ENCODE data around the gene SPDYE4.

SPDYE4 gene

DNA sequence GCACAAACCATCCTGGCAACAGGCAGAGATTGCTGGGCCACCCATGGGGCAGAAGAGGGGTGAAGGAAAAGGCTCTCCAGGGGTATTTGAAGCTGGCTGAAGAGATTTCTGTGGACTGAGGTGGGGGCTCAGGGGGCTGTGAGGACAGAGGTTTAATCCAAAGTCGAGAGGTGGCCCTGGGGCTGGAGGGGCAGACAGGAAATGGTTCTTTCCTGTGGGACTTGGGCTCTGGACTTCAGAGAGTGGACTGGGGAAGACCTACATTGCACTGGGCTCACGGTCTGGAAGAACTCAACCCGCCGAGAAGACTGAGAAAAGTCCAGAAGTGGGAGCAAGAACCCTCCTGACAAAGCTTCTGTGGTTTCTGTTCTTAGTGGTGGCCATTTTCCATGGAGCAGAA lies 16.6 kb downstream of the SPDYE4 start:
- in situ Hi-C loops (cut with MboI; ENCODE audit: low sequenced_read_pairs) = no loop called here

DNA sequence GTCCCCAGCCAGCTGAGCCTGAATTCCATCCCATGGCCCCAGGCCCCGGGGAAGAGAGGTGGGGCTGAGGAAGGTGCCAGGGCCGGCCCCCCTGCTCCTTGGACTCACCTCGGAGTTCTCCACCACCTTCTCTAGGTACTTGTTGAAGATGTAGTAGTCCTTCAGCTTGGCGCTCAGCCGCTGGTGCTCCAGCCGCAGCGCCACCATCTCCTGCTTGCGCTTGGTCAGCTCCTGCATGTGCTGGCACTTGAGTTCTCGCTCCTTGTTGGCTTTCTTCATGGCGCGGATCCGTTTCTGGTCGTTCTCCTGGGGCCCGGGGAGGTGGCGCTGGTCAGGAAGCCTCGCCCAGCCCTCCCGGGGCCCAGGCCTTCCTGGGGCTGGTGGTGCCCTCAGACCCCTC lies 17.0 kb downstream of the SPDYE4 start:
- in situ Hi-C loops (cut with MboI; ENCODE audit: low sequenced_read_pairs) = no loop called here

- in situ Hi-C loops (cut with MboI; ENCODE audit: low sequenced_read_pairs) = no loop called here
Measured at GRCh38 chr17:8740486-8740885, 17.9 kb downstream of the SPDYE4 start.

DNA sequence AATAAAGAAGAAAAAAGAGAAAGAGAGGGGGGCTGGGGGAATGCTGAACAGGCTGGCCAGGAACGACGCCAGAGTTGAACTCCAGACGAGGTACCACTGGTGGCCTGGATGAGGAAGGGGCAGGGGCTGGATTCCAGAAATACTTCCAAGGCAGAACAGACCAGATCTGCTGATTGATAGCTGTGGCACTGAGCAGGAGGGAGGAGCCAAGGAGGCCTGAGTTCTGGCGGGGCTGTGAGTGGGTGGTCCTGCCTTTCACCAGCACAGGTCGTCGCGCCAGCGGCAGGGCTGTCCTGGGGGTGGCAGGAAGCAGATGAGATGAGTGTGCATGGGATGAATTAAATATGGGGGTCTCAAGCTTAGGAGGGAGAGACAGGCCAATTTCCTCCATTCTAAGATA lies 19.2 kb downstream of the SPDYE4 start:
- in situ Hi-C loops (cut with MboI; ENCODE audit: low sequenced_read_pairs) = no loop called here

GRCh38 chr17:8736796-8737195 lies 21.6 kb downstream of the SPDYE4 start:
- in situ Hi-C loops (cut with MboI; ENCODE audit: low sequenced_read_pairs) = no loop called here

- in situ Hi-C loops (cut with MboI; ENCODE audit: low sequenced_read_pairs) = no loop called here
Measured at GRCh38 chr17:8736362-8736761, 22.0 kb downstream of the SPDYE4 start.

DNA sequence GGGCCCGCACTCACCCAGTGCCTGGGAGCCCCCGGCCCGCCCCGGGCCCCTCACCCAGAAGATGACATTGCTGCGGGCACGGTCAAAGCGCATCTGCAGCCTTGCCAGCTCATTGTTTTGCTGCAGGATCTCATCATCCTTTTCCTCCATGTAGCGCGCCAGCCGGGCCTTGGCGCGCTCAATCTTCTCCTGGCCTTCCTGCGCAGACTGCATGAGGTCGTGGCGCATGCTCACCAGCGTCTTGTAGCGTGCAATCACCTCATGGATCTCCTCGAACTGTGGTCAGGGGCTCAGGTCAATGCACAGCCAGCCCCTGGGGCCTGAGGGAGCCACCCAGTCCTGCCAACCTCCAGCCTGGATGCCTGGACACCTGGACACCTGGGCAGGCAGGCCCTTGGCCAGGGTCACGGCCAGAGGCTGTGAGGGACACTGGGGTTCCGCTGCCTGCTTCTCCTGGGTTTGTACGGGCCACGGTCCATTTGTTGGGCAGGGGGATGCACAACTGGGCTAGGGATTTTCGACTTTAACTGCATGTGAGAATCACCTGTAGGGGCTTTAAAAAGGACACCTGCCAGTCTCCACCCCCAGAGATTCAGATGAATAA lies 22.9 kb downstream of the SPDYE4 start:
- in situ Hi-C loops (cut with MboI; ENCODE audit: low sequenced_read_pairs) = no loop called here

GRCh38 chr17:8734876-8735275 lies 23.5 kb downstream of the SPDYE4 start:
- in situ Hi-C loops (cut with MboI; ENCODE audit: low sequenced_read_pairs) = no loop called here

DNA sequence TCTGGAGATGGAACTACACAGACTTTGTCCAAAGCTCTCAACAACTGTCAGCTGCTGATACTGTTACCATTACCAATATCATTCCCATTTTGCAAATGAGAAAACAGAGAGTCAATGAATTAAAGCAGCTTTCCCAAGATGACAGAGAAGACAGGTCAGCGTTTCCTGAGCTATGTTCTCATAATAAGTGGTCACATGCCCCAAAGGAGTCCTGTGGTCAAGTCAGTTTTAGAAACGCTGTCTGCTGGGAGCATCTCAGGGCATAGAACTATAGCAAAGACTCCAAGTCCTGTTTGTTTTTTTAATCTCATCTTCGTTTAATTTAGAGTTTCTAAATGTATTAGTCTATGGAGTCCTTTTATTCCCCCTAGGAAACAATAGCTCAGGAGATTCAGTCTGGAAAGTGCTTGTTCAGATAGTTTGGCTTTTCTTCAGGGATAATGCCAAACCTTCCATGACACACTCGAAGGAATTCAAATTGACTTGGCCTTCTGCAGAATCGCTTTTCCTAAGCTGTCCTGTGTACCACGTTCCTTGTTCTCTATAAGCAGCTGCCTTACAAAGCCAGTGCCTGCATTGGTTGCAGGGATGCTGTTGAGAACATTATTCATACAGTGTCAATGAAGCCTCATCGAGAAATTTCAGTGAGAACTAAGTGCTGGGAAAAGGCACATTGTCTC lies 25.8 kb downstream of the SPDYE4 start:
- in situ Hi-C loops (cut with MboI; ENCODE audit: low sequenced_read_pairs) = no loop called here

DNA sequence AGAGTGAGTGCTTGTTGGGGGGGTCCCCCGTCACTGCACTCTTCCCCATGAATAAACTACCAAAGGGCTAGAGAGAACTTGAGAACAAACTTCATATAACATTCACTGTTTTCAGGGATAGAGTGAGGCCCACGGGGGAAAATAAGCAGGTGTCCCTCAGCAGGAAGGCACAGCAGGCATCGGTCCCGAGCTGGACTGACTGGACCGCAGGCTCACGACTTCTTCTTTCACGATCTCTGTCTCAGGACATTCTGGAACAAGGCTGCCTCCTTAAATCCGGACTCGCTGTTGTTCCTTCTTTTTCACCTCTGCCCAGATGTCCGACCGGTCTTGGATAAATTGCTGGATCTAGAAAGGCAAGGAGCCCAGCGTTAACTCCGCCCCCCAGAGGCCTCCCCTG lies 28.5 kb downstream of the SPDYE4 start:
- in situ Hi-C loops (cut with MboI; ENCODE audit: low sequenced_read_pairs) = no loop called here

- in situ Hi-C loops (cut with MboI; ENCODE audit: low sequenced_read_pairs) = no loop called here
Measured at GRCh38 chr17:8729421-8729820, 28.9 kb downstream of the SPDYE4 start.

GRCh38 chr17:8728971-8729370 lies 29.4 kb downstream of the SPDYE4 start:
- in situ Hi-C loops (cut with MboI; ENCODE audit: low sequenced_read_pairs) = no loop called here

GRCh38 chr17:8728251-8728938 lies 30.0 kb downstream of the SPDYE4 start:
- in situ Hi-C loops (cut with MboI; ENCODE audit: low sequenced_read_pairs) = no loop called here

- in situ Hi-C loops (cut with MboI; ENCODE audit: low sequenced_read_pairs) = no loop called here
Measured at GRCh38 chr17:8726941-8727555, 31.3 kb downstream of the SPDYE4 start.

DNA sequence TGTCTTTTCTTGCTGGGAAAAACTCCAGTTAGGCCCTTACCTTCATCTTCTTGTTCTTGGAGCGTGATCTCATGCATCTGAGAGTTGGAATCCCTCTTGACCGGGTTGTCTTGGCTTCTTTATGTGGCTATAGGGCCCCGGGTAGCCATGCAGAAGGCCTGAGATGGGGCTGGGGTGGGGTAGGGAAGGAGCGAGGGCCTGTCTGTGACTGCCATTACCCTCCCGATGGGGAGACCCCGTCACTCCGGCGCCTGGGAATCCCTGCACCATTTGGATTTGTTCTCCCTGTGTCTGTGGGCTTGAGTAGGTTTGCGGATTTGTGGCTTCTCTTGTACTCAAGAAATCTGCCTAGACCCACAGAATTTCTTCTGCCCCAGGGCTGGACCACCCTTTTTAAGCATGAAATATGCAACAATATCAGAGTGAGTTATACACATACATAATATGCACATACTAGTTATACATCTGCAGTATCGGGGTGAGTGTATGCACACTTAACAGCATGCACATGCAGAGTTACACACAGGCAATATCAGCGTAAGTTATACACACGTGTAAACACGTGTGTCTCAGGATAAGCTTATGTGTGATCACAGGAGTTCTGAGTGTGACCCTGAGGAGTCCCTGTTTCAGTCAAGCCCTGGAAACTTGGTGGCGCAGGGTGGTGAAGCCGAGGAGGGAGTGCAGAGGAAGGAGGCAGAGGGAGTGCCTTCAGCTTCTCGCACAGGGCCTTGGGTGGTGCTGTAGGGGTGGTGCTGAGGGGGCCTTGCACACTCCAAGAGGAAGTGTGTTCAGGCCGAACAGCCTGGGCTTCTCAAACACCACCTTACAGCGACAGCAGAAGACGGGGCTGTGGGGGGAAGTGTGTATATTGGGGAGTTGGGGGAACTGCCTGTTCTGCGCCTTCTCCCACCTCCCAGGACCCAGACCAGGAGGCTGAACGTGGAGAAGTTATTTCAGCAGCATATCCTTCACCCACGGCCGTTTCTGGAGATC lies 32.2 kb downstream of the SPDYE4 start:
- in situ Hi-C loops (cut with MboI; ENCODE audit: low sequenced_read_pairs) = no loop called here

DNA sequence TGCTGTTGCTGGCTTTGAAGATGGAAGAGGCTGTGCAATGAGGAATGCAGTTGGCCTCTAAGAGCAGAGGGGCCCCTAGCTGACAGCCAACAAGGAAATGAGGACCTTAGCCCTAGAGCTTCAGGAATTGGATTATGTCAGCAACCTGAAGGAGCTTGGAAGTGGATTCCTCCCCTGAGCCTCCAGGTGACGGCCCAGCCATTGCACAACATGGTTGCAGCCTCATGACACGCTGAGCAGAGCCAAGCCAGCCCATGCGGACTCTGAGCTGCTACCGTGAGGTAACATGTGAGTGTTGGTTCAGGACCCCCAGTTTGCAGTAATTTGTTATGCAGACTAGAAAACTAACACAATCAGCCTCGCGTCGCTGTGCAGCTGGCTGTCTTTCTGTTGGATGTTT lies 33.9 kb downstream of the SPDYE4 start:
- in situ Hi-C loops (cut with MboI; ENCODE audit: low sequenced_read_pairs) = no loop called here

DNA sequence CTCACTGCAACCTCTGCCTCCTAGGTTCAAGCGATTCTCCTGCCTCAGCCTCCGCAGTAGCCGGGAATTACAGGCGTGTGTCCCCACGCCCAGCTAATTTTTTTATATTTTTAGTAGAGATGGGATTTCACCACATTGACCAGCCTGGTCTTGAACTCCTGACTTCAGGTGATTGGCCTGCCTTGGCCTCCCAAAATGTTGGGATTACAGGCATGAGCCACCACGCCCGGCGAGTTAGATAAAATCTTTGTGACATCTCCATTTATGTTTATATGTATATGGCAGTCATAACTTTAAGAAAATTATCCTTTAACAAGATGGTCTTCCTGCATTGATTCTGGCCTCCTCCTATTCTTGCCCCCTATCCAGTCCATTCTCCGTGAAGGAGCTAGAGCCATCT lies 37.8 kb downstream of the SPDYE4 start:
- in situ Hi-C loops (cut with MboI; ENCODE audit: low sequenced_read_pairs) = no loop called here

DNA sequence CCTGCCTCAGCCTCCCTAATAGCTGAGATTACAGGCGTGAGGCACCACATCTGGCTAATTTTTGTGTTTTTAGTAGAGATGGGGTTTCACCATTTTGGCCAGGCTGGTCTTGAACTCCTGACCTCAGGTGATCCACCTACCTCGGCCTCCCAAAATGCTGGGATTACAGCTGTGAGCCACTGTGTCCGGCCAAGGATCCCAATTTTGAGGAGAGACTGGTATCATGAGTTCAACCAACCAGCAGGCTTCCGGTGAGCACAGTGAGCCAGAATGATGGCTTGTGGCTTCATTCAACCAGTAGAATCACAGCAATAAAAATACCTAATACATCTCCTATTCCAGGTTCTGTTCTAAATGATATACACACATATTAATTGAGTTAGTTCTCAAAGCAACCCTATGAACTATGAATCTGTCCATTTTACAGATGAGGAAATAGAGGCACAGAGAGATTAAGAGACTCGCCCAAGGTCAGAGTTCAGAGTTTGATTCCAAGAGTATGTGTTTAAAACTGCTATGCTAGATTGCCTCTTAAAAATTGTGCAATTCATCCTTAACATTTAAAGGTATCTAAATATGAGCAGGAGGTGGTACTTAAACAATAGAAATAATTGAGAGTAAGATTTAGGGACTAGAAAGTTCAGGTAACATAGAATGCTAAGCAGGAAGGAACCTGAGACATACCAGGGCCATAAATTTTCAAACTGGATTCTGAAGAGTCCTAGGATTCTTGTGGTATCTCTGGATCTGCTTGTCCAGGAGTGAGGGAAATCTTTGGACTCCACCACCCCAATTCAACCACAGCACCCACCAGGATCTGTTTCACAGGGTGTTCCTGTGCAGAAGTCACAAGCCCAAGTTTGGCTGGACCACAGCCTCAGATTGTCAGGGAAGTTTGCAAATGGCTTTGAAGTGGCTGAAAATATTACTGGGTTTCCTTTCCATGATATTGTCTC lies 38.8 kb downstream of the SPDYE4 start:
- in situ Hi-C loops (cut with MboI; ENCODE audit: low sequenced_read_pairs) = no loop called here

- in situ Hi-C loops (cut with MboI; ENCODE audit: low sequenced_read_pairs) = no loop called here
Measured at GRCh38 chr17:8718001-8718563, 40.3 kb downstream of the SPDYE4 start.

Data from HL-60/S4 treated with phorbol 12-myristate 13-acetate at 8.2 ng/mL for 4 days and 3 days (cell line).